ENCODE data around the gene IP6K1. TPM values are rescaled to one million over a fixed set of nuclear protein-coding genes. Genes with fewer than 3 reads are reported as not detected.
A peak's percentile ranks its signal among the peaks of the same experiment; 100 is the strongest.
"Not testable (repeated sequence)": the region's sequence is repeated elsewhere in the genome, so short reads cannot be mapped to it uniquely, and the experiment has no call there.

Gene IP6K1
- total RNA-seq, 4 donors from 2014 or later, result 37.8 to 64.9 (median 43.5) TPM

GRCh38 chr3:49785565-49786356 is 581 bp downstream of the IP6K1 start:
- Histone ChIP-seq H3K9me3 (no peaks in the 10 kb centered on the region), H3K27me3 (no peaks in the 10 kb centered on the region), H3K36me3 (peaks cover 0 to 34% of the 10 kb centered on the region in 2 donors), H3K27ac (peak overlapping the region; percentile 81 to 99 (median 98)), H3K4me3 (peak overlapping the region; percentile 79 to 98), H3K4me1 (peaks cover 0 to 59% (median 20%) of the 10 kb centered on the region in 3 donors)
- WGBS, 2 donors (ENCODE audit: low coverage in 1 of 2), result 4% methylated on average over 14 to 16 of the region's 50 CpGs
- TF ChIP-seq POLR2AphosphoS5 (IDR thresholded peaks at IDR 0.05) (no peak), EP300 (IDR thresholded peaks at IDR 0.05) (no peak)
- ATAC-seq, result peak; percentile 54

GRCh38 chr3:49782277-49782676 is 4.1 kb downstream of the IP6K1 start:
- Histone ChIP-seq H3K36me3 (peaks cover 0 to 55% of the 10 kb centered on the region in 2 donors), H3K4me1 (peaks cover 0 to 74% (median 24%) of the 10 kb centered on the region in 3 donors)
- not testable (repeated sequence) for H3K9me3 ChIP-seq, ATAC-seq, H3K4me3 ChIP-seq, H3K27me3 ChIP-seq, H3K27ac ChIP-seq
- 90% methylated on average over 9 of the region's 9 CpGs; no CpG with 5 or more reads in 1 of the 2 donors for WGBS, 2 donors (ENCODE audit: low coverage in 1 of 2)

- Histone ChIP-seq H3K4me3 (no peak overlapping the region), H3K36me3 (peaks cover 0 to 62% of the 10 kb centered on the region in 2 donors), H3K27ac (no peak overlapping the region), H3K9me3 (no peaks in the 10 kb centered on the region), H3K27me3 (no peaks in the 10 kb centered on the region), H3K4me1 (peaks cover 0 to 67% (median 24%) of the 10 kb centered on the region in 3 donors)
- WGBS, 2 donors (ENCODE audit: low coverage in 1 of 2), result 67 to 70% methylated on average over 5 of the region's 5 CpGs
- TF ChIP-seq POLR2AphosphoS5 (IDR thresholded peaks at IDR 0.05) (no peak), CTCF (IDR thresholded peaks at IDR 0.05) (no peak), POLR2A (IDR thresholded peaks at IDR 0.05) (no peak), EP300 (IDR thresholded peaks at IDR 0.05) (no peak)
- ATAC-seq, result no peak
Observed at GRCh38 chr3:49781415-49782199, 4.7 kb downstream of the IP6K1 start.

- not testable (repeated sequence) for H3K27ac ChIP-seq, H3K27me3 ChIP-seq, ATAC-seq, H3K4me3 ChIP-seq, H3K9me3 ChIP-seq
- Histone ChIP-seq H3K36me3 (peaks cover 0 to 62% of the 10 kb centered on the region in 2 donors), H3K4me1 (peaks cover 0 to 70% (median 24%) of the 10 kb centered on the region in 3 donors)
- 77 to 89% methylated on average over 7 to 9 of the region's 9 CpGs for WGBS, 2 donors (ENCODE audit: low coverage in 1 of 2)
Observed at GRCh38 chr3:49780975-49781365, 5.4 kb downstream of the IP6K1 start.

- no peak overlapping the region for H3K27ac ChIP-seq
- WGBS, 2 donors (ENCODE audit: low coverage in 1 of 2), result 19 to 22% methylated on average over 1 to 3 of the region's 4 CpGs
- TF ChIP-seq POLR2A (IDR thresholded peaks at IDR 0.05) (no peak), EP300 (IDR thresholded peaks at IDR 0.05) (no peak), CTCF (IDR thresholded peaks at IDR 0.05) (no peak), POLR2AphosphoS5 (IDR thresholded peaks at IDR 0.05) (no peak)
- no peaks in the 10 kb centered on the region for H3K27me3 ChIP-seq
- H3K9me3 ChIP-seq, result no peaks in the 10 kb centered on the region
- H3K4me3 ChIP-seq, result no peak overlapping the region
- peaks cover 0 to 72% (median 24%) of the 10 kb centered on the region in 3 donors for H3K4me1 ChIP-seq
- no peak for ATAC-seq
- H3K36me3 ChIP-seq, result peaks cover 0 to 62% of the 10 kb centered on the region in 2 donors
Observed at GRCh38 chr3:49780080-49780974, 6.0 kb downstream of the IP6K1 start.
